ENCODE data around the gene NAT16.

- no peak for TF ChIP-seq SP1 (IDR thresholded peaks at IDR 0.05; ENCODE audit: low read depth, low read length)
- TF ChIP-seq RFX5 (IDR thresholded peaks at IDR 0.05; ENCODE audit: borderline replicate concordance, low read depth, low read length), result no peak
- no peak for TF ChIP-seq CTCF (IDR thresholded peaks at IDR 0.05; ENCODE audit: control extremely low read depth in 1 of 3, insufficient read depth in 1 of 3, low read depth in 1 of 3, low read length in 3 of 3)
- no peak for TF ChIP-seq SP4 (IDR thresholded peaks at IDR 0.05; ENCODE audit: low read length)
- TF ChIP-seq RAD21 (IDR thresholded peaks at IDR 0.05 in 1 of 2, conservative IDR thresholded peaks at IDR 0.05 in 1 of 2; ENCODE audit: low read depth in 2 of 2, low read length in 2 of 2), result no peak
- TF ChIP-seq MAX (IDR thresholded peaks at IDR 0.05), result no peak
- no peak for TF ChIP-seq POLR2A (IDR thresholded peaks at IDR 0.05; ENCODE audit: control extremely low read depth in 1 of 2, low read depth in 2 of 2, low read length in 2 of 2)
- no peak for TF ChIP-seq ZNF274 (IDR thresholded peaks at IDR 0.05; ENCODE audit: borderline replicate concordance, extremely low read depth, low read length)
These were observed 15.8 kb upstream of the NAT16 start for GRCh38 chr7:101195884-101196283.

All from H1 (cell line).